NCI-H2171 (cell line): ENCODE results near the gene GSTM3.

ENCODE experiments used
- DNase-seq: peaks from one replicate; lab custom pipeline; 2025; lab: John Stamatoyannopoulos, UW

GSTM3 gene

GRCh38 chr1:109740615-109741373 lies at the start of gene GSTM3:
Gene GSTM3, minus strand, starts transcription at chr1:109741038. Its CDS starts 751 bp downstream, at chr1:109740287.
- no peak for DNase-seq

- no peak for DNase-seq
These were observed 49.5 kb upstream of the GSTM3 start for GRCh38 chr1:109790329-109790728.

- DNase-seq: no peak
These were observed 48.8 kb upstream of the GSTM3 start for GRCh38 chr1:109789551-109790180.

DNA sequence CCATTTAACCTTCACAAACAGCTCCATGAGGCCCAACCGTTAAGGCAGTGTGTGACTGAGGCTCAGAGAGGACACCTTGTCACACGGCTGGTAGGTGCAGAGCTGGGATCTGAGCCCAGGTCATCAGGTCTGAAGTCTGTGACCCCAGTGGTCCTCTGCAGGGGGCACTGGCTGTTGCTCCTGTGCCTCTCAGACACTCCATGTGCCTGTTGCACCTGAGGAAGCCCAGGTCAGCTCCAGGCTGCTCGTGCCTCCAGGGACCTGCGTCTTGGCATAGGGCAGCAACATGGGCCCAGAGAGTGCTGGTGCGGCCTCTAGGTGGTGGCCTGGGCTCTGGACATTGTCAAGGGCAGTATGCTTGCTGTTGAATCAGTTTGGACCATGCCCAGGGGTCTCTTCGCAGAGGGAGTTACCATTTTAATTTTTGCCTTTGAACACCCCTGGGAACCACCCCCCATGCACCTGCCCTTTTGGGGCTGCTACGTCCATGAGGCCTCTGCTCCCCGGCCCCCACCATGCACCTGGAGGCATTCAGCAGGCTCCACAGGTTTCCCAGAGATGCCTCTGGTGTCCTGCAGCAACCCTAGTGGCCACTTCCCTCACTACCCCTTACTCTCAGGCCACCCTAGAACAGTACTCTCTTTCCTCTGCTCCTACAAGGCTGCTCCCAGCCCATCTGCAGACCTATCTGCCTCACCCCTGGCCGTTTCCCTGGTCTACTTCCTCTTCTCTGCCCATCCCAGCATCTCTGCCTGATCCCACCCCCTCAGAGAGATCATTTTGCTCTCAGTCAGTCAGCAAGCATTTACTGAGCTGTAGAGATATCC lies 48.1 kb upstream of the GSTM3 start:
- DNase-seq: no peak

DNA sequence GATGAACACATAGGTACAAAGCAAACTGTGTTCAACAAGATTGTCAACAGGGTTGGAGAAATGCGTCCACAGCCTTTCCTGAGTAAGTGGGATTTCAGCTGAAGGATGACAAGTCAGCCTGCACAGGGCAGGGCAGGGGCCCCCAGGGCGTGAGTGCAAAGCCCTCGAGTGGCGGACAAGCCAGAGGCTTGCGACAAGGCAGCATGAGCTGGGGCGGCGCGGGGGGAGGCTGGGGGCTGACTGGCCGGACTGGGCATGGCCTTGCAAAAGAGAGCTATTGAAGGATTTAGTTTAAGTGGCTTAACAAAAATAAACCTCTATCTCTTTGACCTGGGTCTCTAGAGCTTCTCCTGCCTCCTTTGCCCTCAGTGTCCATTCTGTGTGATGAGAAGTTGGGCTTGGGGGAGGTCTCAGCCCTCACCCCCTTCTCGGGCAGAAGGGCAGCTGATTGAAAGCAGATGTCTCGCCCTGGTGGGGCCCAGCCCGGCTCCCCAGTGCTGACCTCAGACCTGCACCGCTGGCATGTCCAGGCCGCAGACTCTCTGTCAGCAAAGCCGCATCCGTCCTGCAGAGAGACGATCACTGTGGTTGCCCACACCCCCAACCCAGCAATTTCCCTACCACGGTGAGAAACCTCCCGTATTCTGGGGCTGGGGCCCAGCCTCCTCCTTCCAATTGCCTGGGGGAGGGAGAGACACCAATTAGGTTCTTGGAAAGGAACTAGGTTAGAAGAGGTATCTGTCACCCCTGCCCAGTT lies 47.2 kb upstream of the GSTM3 start:
- no peak for DNase-seq

DNA sequence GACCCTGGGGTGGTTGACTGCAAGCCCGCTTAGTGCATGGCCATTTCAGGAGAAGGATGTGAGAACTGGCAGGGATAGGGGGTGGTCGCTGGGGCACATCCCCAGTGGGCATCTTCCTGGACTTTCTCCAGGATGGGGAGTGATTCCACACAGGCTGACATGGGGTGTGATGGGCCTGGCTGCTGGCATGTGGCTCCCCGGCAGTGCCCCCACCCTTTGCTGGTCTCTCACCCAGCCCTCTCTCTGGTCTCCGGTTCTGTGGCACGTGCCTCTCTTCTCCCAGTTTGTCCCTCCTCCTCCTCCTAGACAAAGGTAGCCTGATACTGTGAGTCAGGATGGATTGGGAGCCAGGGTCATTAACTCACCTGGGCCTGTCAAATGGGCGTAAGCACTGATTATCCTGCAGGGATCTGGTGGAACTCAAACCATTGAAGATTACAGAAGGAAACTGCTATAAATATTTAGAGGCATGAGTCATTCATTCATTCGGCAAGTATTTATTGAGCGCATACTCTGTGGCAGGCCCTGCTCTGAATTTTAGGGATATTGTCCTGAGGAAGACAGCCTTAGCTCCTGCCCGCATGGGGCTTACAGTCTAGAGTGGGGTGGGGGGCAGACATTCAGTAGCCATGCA lies 46.5 kb upstream of the GSTM3 start:
- no peak for DNase-seq

DNA sequence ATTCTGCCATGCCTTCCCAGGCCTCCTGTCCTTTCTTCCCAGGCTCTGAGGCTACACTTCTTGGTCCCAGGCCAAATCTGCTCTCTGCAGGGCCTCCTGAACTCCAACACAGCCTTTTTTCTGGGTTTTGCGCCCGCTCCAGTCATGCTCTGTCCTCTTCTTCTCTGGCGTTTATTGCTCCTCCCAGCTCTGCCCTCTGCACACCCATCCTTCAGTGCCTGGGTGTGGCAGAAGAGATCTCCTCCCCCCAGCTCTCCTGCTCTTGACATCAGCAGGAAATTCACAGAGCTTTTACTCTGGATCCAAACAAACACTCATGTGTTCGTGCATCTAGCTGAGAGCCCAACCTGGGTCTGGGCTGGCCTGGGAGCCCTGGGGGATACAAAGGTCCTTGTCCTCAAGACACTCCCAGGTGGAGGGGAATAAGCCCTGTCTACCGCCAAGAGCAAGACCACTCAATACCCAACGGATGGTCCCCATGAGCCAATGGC lies 45.7 kb upstream of the GSTM3 start:
- DNase-seq: no peak

GRCh38 chr1:109786112-109786480 lies 45.3 kb upstream of the GSTM3 start:
- no peak for DNase-seq

DNA sequence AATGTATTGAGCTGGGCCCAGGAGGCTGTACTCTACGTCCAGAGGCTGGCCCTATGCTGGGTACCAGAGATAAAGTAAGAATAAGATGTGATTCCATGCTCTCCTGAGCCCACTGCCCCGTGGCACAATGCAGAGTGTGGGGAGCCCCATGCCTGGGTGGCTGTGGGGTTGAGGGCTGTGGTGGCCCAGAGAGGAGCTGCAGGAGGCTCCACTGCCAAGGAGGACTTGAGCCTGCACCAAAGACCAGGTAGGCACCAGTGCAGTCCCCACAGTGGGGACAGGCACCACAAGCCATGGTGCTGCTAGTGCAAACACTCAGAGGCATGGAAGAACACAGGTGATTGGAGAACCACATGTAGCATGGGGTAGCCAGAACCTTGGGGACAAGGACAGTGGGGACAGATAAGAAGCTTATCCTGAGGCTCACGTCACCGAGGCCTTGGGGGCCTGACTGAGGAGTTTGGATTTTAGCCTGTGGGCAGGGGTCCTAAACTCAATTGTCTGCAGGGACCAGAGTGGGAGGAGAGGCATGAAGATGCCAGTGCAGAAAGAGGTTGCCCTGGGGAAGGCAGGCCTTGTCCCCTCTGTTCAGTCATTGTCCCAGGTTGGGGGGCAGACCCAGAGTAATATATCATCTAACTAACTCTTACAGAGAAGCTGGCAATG lies 44.7 kb upstream of the GSTM3 start:
- no peak for DNase-seq

DNA sequence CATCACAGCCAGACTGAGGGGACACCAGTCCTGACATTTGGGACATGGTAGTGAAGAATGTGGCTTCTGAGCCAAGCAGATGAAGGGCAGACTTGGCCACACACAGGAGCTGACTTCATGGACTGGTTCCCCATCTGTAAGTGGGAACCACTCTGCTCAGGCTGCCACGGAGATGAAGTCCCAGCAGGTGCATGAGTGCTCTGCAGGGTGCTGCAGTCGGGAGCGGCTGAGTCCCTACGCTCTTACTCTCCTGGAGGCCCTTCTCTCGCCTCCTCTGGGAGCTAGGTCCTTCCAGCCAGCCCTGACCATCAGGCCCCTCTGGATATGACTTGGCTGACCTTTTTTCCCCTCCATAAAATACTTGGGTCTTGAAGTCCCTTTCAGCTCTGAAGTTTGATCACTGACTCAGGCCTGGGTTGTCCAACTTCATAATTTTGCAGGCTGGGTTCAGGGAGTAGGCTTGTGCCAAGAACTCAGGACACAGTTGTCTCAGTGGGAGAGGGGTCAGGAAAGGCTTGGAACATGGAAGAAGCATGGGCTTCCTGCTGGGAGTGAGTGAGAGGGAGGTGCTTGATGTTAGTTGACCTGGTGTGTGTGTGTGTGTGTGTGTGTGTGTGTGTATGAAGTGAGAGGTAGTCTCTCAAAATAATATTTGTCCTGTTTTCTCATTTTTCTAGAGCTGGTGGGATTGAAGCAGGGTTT lies 43.9 kb upstream of the GSTM3 start:
- no peak for DNase-seq

DNA sequence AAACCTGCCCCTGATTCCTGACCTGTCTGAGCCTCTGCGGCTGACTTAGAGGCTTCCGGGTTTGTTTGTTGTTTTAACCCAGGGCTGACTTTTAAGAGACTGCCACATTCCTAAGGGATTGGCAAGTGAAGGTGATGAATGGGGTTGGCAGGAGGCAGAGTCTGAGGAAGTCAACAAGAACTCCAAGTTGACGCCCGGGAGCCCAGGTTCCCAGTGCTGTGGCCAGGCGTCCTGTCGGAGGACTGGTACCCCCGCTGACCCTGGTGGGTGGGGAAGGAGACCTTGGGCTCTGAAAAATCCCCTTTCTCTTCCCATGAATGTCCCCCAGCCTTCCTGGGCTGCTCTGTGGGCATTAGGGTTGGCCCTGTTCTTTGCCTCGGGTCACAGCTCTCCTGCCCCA lies 42.6 kb upstream of the GSTM3 start:
- no peak for DNase-seq

- peak; percentile 25 for DNase-seq
These were observed 42.1 kb upstream of the GSTM3 start for GRCh38 chr1:109782927-109783326.

GRCh38 chr1:109782514-109782913 lies 41.7 kb upstream of the GSTM3 start:
- DNase-seq: no peak

DNA sequence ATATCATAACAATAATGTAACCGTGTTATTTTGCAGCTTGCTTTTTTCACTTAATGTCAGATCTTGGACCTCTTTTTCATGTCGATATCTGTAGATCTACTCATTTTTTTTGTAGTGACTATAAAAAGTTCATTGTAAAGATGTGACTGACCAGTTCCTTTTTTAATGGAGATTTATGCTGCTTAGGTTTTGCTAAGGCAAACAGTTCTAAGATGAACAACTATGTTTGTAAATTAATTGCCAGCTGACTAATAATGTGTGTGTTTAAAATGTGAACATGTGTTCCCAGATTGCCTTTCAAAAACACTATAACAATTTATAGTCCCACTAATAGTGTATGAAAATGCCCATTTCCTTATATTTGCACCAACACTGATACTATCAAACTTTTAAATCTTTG lies 41.0 kb upstream of the GSTM3 start:
- DNase-seq: no peak

DNA sequence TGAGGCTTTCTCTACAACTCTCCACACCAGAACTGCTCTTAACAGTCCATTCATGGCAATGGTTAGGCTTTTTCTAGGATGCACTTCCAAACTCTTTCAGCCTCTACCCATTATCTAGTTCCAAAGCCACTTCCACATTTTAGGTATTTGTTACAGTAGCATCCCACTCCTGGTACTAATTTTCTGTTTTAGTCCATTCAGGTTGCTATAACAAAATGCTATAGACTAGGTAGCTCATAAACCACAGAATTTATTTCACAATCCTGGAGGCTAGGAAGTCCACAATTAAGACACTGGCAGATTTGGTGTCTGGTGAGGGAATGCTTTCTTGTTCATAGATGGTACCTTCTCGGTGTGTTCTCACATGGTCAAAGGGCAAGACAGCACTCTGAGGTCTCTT lies 40.1 kb upstream of the GSTM3 start:
- no peak for DNase-seq

DNA sequence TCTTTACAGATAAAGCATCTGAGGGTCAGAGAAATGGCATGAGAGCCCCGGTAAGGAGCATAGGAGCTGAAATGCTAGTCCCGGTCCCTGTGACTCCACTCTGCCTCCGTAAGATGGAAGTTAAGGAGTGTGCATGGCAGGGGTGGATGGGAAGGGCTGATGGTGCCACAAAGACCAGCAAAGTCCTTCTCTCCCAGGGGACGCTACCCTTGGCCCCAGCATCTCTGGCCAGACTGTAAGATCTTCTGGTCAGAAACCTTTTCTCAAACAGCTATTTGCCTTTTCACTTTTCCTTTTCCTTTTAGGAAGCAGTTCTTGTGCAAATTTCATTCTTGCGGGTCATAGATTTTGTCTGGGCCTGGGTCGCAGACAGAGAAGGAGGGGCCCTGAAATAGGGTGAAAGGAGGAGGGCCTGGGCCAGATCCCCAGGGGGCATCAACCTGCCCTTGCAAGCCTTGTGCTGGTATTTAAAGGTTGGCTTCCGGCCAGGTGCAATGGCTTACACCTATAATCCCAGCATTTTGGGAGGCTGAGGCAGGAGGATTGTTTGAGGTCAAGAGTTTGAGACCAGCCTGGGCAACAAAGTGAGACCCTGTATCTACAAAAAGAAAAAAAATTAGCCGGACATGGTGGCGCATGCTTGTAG lies 37.3 kb upstream of the GSTM3 start:
- DNase-seq: no peak

- DNase-seq: no peak
These were observed 36.6 kb upstream of the GSTM3 start for GRCh38 chr1:109777436-109777835.

DNA sequence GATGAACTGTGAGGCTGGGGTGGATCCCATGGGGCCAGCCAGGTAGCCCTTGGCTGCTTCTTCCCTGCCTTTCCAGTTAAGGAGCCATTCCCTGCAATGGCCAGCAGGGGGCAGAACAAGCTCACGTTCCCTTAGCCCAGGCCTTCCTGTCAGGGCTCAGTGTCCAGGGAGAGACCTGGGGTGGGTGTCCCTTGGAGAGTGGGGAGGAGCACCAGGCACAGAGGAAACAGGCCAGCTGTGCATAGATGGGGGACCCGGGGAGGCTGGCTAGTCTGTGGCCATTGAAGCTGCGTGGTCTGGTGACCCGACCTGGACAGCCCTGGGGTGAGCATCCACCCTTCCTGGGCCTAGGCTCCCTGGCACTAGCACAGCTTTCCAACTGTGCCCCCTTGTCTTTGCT lies 36.1 kb upstream of the GSTM3 start:
- DNase-seq: peak; percentile 40

DNA sequence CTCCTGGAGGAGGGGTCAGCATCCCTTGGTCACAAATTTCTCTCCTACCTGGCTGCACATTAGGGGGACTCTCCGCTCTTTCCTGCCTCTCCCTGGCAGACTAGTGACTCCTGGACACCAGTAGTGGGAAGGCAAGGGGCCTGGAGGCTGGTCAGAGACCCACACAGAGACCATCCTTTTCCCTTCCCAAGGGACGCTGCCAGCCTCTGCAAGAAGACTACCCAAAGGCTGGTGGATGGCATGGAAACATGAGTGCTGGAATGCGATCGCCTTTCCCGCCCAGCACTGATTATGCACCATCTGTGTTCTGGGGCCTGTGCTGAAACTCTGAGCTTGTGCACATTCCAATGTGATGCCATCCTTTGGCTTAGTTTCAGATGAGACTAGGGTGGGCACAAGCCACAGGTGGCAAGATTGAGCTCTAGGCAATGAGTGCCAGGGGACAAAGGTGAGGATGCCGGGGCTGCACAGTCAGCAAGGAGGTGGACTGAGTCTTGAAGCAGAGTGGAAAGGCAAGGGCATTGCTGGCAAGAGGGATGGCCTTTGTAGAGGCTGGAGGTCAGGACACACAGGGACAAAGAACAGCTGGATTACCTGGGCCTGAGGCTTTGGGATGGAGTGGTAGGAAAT lies 35.5 kb upstream of the GSTM3 start:
- DNase-seq: no peak
